ENCODE measurements around the gene TBC1D22A.

Gene TBC1D22A

DNA sequence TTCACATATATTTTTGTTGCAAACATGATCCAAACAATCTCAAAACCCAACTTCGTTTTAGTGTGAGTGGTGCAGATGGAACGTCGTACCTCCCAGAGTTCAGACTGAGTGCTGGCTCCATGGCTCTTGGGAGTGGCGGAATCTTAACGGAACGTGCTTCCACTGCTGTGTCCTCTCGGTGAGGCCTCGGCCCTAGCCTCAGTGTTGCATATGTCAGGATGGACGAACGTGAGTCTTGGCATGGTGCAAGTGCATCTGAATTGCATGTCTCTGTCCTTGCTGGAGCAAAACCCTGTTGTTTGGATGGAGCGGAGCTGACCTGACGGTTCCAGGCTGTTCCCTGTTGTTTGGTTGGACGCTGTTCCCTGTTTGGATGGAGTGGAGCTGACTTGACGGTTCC, 306.8 kb downstream of the TBC1D22A start:
- no peak for FAIRE-seq
- no peak for DNase-seq (ENCODE audit: low spot score)

DNA sequence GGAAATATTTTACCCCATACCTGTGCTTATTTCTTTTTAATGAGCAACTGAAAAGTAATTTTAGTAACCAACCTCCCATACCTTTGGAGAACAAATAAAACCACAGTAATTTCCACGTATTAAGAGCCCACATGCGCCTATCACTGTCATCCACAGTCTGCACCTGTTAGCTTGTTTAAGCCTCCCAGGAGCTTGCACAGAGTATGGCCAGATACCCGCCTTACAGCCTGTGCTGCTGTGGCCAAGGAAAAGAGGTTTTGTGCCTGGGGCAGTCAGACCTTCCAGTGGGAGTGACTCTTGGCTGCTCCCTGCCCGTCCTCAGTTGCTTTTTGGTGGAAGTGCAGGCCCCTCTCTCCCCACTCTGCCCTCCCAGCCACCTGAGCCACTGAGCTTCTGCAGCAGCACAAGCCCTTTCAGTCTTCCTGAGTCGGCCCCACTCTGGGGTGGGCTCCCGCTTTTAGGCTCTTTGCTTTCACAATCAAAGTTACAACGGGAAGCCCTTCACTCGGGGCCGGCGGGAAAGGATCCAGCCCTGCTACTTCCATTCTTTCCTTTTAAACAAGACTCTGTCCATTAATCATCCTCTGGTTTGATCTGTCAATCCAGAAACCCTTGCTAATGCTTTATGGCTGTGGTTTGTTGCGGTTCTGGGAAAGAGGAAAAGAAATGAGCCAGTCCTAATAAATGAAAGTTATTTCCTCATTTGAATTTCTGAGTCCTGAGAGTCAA, 308.8 kb downstream of the TBC1D22A start:
- DNase-seq (ENCODE audit: low spot score): no peak
- no peak for FAIRE-seq

DNA sequence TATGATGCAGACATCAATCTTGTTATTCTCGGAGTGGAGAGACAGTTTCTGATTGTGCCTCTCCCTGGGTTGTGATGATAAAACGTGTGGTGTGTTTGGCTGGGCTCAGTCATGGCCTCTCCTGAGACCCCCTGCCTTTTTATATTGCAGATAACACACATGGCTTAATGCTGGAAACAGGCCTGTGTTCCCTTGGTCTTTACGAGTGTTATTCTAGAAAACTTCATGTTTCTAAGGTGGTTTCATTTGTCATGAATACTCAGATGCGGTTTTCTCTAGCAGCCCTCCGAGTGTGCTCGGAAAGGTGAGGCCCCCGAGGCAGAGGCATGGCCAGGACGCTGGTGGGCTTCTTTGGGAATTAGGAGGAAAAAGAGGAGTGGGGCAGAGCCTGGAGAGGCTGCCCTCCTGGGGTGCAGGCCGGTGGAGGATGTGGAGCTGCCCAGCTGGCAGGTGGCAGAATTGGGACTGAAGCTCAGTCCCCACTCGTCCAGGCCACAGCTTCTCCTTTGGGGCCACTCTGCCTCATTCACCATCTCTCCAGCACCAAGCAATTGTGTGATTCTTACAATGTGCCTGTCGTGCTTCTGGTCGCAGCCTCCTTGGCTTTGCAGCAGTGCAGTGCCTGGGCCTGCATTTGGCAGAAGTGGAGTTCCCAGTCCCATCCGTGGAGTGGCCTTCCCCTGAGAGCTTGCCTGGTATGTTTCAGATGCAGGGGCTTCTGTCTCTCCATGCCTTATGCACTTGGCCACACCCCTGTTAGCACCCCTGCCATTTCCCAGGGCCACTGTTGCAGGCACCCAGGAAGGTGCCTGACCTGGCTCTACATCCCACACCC, 309.6 kb downstream of the TBC1D22A start:
- no peak for FAIRE-seq
- DNase-seq (ENCODE audit: low spot score): no peak

DNA sequence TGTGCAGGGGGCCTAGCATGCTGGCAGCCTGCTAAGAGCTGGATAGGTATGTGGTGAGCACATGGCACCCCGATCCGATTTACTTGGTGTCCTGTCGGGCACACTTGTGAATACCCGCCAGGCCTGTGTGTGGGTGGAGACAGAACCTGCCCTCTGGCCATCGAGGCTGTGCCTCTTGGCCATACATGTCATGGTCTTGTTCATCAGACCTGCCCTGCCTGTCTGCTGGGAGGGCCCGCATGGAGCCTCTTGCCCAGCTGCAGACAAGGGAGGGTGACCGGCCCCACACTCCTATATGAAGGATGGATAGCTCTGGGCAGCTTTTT, 310.2 kb downstream of the TBC1D22A start:
- FAIRE-seq (no peak), DNase-seq (ENCODE audit: low spot score) (no peak)

DNA sequence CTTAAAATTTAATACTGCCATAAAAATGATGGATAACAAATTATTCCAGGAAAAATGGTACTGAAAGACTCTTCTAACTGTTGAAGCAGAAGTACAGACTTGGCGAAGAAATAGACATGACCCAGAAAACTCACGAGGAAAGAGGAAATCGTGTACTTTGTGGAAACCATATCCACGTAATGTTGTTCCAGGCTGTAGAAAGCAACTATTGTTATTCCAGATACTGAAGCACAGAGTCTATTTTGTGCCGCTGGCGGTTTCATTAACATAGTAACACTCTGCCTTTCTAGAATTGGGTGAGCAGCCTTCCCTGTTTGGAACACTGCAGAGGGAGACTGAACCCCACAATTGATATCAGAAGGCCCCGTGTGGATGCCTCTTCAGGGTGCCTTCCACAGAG, 310.6 kb downstream of the TBC1D22A start:
- FAIRE-seq (no peak), DNase-seq (ENCODE audit: low spot score) (no peak)

DNA sequence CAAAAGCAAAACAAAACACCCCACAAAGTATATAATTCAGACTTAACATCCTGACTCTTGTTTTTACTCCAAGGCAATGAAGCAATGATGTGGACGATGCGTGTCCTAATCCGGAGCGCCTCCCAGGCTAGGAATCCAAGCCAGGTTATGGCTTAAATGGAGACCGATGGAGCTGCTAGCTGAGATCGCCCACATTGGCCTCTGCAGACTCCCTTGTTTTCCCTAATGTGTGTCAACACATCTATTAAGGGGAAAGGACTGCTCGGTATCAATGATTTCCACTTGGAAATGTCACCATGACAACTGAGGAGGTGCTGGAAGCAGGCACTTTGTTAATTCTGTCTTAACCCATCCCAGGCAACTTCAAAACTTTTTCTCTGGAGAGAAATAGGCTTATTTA, 311.7 kb downstream of the TBC1D22A start:
- DNase-seq (ENCODE audit: low spot score): no peak
- no peak for FAIRE-seq

DNA sequence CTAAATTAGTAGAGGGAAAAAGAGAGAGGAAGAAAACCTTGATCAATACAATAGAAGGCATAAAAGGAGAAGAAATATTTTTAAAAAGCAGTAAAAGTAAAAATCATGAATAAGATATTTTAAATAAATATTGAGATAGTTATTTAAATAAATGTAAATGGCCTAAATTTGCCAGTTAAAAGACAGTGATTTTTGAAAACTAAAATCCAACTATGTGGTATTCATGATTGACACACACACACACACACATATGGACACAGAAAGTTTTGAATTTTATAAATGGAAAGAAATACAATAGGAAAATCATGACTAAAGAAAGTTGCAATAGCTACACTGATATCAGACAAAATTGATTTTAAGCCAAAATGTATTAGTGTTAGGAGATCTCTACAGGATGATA, 313.1 kb downstream of the TBC1D22A start:
- DNase-seq (ENCODE audit: low spot score) (no peak), FAIRE-seq (no peak)

DNA sequence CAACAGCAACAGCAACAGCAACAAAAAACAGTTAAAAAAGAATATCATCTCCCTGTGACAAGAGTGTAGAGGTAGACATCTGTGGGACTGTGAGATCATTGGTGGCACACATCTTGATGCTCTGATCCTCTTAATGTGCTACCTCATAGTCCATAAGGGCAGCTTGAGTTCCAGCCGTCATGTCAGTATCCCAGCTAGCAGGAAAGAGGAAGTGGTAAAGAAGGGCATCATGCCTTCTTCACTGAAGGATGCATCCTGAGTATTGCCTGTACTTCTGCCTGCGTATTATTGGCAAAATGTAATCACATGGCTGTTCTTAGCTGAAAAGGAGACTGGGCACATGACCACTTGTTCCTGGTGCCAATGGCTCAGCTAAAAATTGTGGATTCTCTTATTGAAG, 314.3 kb downstream of the TBC1D22A start:
- DNase-seq (ENCODE audit: low spot score) (no peak), FAIRE-seq (no peak)

DNA sequence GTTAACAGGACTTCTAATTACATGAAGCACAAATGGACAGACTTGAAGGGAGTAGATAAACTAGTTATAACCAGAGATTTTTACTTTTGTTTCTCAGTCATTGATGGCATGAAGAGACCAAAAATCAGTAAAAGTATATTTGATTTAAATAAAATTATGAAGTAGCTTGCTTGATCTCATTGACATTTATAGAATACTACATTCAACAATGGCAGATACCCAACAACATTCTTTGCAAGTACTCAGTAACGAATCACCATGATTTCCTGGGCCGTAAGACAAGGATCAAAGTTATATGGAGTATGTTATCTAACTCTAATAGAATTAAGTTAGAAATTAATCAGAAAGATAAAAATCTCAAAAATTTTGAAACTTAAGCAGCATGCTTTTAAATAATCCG, 317.6 kb downstream of the TBC1D22A start:
- FAIRE-seq (no peak), DNase-seq (ENCODE audit: low spot score) (no peak)

DNA sequence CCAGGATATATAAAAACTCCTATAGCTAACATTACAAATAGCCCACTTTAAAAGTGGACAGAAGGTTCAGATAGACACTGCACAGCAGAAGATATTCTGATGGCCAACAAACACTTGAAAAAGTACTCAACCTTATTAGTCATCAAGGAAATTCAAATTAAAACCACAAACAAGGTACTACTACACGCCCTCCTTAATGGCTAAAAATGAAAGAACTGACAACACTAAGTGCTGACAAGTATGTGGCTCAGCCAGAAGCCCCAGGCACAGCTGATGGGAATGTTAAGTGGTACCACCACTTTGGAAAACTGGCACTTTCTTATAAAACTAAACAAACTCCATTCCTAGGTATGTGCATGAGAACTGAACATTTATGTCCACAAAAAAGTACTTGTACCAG, 320.1 kb downstream of the TBC1D22A start:
- FAIRE-seq (no peak), DNase-seq (ENCODE audit: low spot score) (no peak)

DNA sequence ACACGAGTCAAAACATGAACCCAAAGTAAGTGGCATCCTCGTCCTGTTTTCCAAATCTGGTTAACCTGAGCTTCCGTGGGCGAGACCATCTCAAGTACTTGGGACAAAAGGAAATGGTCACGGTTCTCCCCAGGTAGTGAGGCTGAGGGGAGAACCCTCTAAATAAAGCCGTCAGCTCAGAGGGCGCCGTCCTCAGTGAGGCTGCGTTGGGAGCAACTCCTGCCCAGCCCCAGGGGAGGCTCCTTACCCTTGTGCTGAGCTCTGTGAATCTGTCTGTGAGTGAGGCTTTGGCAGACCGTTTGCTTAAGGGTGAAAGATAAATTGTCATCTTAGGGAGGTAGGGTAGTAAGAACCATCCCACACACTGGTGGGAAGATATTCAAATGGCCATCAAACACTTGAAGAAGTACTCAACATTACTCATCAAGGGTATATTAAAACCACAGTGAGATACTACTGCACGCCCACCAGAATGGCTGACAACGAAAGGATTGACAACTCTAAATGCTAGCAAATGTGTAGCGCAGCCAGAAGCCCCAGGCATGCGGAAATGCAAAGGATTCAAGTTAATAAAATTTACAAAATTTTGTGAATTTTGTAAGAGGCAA, 321.0 kb downstream of the TBC1D22A start:
- no peak for FAIRE-seq
- no peak for DNase-seq (ENCODE audit: low spot score)

DNA sequence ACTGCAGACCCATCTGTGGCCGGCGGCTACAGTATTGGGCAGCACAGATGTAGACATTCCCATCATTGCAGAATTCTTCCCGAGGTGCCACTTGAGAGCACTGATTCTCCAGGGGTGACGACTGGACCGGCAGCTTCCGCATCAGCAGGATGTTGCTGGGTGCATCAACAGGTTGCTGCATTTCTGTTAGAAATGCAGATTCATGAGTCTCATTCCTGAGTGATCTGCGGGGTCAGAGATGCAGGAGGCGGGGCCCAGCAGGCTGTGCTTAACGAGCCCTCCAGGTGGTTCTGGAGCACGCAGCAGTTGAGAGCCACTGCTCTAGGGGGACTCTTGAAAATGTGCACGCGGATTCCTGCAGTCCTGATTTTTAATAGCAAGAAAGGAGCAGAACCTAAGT, 321.8 kb downstream of the TBC1D22A start:
- FAIRE-seq: no peak
- no peak for DNase-seq (ENCODE audit: low spot score)

DNA sequence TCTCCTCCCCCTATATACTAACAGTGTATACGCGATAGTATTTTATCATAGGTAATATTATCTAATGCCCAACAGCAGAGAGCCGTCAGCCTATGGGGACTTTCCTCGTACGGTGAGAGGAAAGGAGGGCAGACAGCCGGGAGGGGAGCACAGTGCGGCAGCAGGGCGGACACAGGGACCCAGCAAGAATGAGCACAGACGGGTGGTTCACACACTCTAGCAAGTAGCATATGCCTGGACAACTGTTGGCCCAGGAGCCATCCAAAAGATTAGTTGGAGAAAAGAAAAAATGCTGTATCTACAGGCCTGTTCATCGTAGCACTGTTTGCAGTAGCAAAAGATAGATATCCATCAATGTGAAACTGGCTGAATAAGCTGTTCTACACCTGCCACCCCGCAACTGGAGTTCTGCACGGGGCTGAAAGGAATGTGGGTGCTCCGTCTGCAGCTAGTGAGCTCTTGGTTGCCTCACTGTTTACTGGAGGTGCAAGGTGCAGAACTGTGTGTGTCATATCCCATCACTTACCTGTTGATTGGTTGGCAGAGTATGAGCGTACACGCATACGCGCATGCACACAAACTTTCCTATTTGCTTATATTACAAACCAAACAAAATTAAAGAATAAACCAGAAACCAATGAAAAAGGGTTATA, 324.3 kb downstream of the TBC1D22A start:
- no peak for DNase-seq (ENCODE audit: low spot score)
- no peak for FAIRE-seq

DNA sequence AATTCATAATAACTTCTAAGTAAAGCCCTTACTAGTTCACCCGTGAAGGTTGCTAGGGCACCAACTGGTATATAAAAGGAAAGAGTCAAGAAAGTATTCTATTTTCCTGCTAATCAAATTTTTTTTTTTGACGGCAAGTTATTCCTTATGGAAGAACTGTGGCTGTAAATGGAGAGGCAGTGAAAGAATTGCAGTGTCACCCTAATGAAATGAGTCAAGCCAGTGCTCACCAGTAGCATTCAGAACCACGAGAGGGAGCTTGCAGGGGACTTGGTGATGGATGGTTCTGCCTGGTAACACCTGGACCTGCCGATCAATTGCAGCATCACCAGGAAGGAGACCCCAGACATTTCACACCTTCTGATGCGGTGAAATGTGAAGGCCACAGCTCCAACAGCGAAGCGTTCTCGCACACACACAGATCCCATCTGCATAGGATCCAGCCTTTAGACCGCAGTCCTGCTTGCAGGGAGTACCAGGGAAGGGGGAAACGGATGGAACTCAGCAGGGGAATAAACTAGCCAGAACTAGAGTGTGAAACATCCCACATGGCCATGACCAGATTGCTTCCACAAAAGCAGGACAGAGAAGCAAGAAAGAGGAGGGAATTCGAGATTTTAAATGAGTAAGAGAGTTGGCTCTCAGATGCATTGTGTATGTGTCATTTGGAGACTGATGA, 326.2 kb downstream of the TBC1D22A start:
- FAIRE-seq (no peak), DNase-seq (ENCODE audit: low spot score) (no peak)

DNA sequence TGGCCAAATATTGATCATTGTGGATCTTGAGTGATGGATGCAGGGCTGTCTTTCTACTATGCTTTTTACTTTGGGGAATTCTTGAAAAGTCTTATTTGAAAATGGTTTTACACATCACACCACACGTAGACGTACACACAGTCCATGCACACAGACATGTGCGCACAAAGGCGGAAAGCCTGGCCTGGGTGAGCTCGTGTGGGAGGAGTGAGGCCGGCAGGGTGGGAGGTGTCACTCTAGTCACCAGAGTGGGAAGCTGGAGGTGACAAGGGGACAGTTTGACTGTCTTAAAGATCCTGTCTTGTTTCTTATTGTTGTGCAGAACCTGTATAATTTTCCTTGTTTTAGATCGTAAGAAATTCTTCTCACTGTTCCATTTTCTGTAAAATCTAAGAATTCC, 326.9 kb downstream of the TBC1D22A start:
- no peak for DNase-seq (ENCODE audit: low spot score)
- no peak for FAIRE-seq

DNA sequence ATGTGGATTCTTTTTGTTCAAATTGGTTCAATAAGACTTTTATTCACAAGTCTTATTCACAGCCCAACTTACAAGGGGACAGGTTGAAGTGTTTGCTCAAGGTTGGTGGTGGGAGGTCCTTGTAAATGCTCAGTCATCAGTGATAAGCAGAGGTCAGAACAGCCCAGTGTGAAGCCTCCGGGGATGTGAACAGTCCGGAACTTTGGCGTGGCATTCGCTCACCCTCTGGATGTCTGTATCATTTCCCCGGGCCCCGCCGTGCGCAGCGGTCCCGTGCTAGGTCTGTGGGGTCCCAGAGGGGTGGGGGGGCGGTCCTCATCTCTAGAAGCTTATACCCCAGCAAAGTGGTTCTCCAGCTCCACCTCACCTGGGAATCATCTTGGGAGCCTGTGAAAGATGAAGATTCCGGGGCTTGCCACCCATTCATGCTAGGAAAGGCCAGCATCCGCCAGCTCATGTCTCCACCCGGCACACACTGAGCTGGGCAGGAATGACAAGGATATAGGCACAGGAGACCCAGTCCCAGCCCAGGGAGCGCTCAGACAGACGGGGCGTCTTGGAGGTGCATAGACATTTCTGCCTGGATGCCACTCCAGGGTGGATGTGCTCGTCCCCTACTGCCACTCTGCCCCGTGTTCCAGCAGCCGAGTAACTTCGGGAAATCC, 327.5 kb downstream of the TBC1D22A start:
- no peak for DNase-seq (ENCODE audit: low spot score)
- no peak for FAIRE-seq

DNA sequence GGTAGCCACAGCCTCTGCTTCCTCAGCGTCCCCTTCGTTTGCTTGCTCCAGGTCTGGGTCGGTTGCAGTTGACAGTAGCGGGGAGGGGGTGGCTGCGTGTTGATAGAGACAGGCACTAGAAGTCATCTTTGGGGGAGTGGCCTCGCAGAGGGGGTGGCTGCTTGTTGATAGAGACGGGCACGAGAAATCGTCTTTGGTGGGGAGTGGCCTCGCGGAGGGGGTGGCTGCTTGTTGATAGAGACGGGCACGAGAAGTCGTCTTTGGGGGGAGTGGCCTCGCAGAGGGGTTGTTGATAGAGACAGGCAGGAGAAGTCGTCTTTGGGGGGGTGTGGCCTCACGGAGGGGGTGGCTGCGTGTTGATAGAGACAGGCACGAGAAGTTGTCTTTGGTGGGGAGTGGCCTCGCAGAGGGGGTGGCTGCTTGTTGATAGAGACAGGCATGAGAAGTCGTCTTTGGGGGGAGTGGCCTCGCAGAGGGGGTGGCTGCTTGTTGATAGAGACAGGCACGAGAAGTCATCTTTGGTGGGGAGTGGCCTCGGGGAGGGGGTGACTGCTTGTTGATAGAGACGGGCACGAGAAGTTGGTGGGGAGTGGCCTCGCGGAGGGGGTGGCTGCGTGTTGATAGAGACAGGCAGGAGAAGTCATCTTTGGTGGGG, 328.3 kb downstream of the TBC1D22A start:
- FAIRE-seq (no peak), DNase-seq (ENCODE audit: low spot score) (no peak)

DNA sequence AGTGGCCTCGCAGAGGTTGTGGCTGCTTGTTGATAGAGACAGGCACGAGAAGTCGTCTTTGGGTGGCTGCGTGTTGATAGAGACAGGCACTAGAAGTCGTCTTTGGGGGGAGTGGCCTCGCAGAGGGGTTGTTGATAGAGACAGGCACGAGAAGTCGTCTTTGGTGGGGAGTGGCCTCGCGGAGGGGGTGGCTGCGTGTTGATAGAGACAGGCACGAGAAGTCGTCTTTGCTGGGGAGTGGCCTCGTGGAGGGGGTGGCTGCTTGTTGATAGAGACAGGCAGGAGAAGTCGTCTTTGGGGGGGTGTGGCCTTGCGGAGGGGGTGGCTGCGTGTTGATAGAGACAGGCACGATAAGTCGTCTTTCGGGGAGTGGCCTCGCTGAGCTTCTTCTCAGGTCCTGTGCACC, 328.8 kb downstream of the TBC1D22A start:
- DNase-seq (ENCODE audit: low spot score) (no peak), FAIRE-seq (no peak)

DNA sequence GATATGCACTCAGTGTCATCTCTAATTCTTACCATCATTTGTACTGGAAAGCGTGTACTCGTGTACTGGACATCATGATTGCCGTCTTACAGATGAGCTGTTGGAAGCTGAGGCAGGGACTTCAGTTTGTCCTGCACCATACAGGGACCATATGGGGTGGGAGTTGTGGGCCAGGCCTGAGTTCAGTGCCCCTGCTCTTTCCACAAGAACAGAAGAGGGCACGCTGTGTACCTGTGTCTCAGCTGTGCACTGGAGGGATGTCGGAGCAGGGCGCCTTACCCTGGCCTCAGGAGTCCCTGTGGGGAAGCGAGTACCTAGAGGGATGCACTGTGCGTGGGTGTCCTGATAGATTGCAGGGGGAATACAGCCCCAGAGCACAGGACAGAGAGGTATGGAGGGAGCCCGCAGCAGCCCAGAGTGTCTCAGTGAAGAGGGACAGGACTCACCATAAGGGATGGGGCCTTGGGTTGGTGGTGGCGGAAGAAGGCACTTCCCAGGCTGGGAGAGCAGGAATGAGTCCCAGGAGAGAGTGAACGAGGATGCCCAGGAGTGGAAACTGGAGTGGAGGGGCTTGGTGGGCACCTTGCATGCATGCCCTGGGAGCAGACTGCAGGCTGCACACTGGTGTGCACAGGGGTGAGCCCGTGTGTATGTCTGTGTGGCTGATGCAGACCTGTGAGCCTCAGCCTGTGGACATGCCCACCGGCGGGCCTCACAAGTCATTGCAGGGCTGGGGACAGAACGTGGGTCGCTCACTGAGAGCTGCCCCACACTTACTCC, 329.7 kb downstream of the TBC1D22A start:
- no peak for FAIRE-seq

DNA sequence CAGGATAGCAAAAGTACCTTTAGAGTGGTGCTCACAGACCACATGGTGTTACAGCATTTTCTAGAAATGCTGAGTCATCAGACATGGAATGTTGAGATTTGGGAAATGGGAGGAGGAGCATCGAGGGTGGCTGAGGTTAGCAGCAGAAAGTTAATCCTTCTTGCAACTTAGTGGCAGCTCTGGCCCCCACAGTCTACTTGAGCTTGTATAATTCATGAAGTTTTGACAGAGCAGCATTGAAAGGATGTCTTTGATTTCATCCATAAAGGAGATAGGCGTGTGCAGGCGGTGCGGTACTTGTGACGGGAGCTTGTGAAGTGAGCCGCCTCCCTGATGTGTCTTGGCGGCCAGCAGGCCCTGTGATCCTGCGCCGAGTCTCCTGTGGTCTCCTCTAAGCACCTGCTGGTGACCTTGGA, 330.5 kb downstream of the TBC1D22A start:
- FAIRE-seq: no peak
- no peak for DNase-seq (ENCODE audit: low spot score)

More for the DNA sequence above, 329.7 kb downstream of the TBC1D22A start:
- DNase-seq (ENCODE audit: low spot score): no peak
